GM21515 (cell line): Measurements from ENCODE around the gene AIF1.

Experiments
- ATAC-seq: cut with Tn5 transposase; IDR thresholded peaks from one replicate; pipeline ENCODE4 v1.9.1; 2021; ENCODE audit not compliant: unreplicated experiment

Gene AIF1

DNA sequence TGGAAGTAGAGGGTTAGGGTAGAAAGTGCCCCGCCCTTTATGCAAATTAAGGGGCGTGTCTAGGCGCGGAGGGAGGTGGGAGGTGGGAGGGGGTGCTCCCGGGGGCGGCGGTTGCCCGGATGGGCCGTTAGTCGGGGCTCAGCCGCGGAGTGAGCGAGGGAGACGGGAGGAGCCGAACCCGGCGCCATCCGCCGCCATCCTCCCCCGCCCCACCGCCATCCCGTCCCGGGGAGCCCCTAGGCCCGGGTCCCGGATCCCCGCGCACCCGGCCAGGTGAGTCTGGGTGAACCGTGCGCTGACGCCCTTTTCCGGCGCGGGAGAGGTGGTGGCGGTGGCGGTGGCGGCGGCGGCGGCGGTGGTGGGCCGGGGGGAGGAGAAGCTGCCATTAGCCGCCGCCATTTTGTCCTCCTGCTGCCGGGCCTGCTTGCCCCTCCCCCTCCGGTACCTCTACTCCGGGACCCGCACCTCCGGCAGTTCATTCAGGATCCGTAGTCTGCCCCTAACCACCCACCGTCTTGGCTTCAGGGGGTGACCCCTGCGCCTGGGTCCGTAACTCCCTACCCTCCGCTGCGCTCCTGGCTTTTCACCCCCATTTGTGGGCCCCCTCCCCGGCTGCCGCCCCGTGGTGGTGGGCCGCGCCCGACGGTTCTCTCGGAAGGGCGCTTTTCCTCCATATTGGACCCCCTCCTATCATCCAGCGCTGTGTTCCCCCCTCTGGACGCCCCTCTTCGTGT, 5.7 kb downstream of the AIF1 start, which contains the start of gene PRRC2A:
Gene PRRC2A, plus strand, starts transcription at position 130 of the 734 bp plus-strand sequence. CDS start 2,075 bp downstream, outside the sequence.
- ATAC-seq: peak; percentile 59

DNA sequence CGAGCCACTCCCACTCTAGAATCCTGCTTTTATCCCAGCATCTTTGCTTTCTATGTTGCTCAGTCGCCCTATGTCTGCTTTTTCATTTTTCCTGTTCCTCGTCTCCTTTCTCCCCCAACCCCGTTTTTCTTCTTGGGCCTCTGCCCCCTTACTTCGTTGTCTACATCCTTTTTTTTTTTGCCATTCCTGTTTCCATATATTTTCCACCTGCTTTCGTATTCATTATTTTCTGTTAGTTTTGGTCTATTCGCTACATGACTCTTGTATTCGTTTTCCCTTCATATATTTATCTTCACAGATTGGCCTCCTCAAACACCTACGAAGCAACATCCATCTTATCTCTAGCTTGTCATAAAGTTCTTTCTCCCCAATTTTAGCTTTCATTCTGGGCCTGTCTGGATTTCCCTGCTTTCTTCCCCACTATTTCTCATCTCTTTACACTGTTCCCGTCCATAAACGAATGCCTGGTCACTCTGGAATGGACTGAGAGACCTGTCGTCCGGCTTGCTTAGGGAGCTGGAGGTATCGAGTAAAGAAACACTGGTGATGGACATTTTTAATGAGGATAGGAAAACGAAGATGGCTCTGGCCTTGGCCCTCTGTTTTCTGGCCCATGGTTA, 6.4 kb downstream of the AIF1 start:
- no peak for ATAC-seq

DNA sequence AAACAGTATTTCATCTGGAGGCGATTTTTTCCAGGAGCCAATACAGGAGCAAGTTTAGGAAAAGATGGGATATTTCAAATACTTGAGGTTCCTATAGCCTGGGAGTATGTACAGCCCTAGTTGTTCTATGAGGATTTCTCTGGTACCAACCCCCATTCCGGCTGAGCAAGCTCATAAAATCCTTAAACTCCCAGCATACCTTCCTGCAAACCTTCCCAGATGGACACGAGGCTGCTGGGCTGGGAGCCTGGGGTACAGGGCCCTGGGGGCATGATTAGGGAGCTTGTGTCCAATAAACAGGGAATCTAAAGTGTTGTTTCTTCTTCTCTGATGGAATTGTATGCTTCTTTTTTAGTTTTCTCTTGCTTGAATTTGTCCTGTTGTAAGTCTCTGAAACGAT, 7.0 kb downstream of the AIF1 start:
- no peak for ATAC-seq

DNA sequence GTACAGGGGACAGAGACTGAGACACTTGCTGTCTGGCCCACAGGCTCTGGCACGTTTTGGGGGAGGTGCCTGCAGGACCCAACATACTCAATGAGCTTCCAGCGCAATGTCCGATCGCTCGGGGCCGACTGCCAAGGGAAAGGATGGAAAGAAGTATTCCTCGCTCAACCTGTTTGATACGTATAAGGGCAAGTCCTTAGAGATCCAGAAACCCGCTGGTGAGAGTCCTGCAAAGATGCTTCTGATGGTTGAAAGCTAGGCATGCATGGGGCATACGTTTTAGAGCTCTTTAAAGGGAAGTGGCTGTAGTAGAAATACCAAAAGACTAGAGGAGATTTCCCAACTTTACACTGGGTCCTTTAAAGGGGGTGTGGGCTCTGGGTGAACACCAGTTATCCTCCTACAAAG, 7.7 kb downstream of the AIF1 start:
- ATAC-seq: no peak

DNA sequence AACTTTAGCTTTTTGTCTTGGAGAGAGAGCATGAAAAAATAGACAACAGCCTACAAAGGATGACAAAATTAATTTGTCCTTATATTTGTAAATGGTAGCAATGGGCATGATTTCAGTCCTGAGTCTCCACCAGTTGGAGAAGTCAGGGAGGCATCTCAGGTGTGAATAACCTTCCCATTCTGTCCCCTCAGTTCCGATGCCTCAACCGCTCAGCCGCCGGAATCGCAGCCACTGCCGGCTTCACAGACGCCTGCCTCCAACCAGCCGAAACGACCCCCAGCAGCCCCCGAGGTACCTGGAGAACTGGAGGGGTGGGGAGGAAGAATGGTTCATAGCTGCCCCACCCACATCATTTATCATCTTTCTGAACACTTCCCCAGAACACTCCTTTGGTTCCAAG, 9.0 kb downstream of the AIF1 start:
- ATAC-seq: no peak

DNA sequence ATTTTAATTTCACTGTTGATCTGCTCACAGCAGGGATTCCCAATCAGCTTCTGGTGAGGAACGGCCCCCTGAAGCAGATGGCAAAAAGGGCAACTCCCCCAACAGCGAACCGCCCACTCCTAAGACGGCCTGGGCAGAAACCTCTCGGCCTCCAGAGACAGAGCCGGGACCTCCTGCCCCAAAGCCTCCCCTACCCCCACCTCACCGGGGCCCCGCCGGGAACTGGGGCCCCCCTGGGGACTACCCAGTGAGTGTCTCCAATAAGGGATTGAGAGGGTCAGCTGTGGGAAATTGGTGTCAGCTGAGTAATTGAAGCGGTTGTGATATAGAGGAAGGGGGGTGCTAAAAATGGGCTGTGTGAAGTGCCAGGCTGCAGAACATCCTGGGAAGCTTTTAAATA, 11.9 kb downstream of the AIF1 start:
- ATAC-seq: no peak

DNA sequence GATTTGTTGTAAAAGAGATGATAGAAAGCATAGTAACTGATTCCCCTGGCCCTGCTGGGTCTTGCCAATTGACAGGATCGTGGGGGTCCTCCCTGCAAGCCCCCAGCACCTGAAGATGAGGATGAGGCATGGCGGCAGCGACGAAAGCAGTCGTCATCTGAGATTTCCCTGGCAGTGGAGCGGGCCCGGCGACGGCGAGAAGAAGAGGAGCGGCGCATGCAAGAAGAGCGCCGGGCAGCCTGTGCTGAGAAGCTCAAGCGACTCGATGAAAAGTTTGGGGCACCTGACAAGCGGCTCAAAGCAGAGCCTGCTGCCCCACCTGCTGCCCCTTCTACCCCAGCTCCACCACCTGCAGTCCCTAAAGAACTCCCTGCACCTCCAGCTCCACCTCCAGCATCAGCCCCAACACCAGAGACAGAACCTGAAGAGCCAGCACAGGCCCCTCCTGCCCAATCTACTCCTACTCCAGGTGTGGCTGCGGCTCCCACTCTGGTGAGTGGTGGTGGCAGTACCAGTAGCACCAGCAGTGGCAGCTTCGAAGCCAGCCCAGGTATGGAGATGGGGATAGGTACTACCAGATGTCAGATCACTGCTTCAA, 12.8 kb downstream of the AIF1 start:
- ATAC-seq: no peak

DNA sequence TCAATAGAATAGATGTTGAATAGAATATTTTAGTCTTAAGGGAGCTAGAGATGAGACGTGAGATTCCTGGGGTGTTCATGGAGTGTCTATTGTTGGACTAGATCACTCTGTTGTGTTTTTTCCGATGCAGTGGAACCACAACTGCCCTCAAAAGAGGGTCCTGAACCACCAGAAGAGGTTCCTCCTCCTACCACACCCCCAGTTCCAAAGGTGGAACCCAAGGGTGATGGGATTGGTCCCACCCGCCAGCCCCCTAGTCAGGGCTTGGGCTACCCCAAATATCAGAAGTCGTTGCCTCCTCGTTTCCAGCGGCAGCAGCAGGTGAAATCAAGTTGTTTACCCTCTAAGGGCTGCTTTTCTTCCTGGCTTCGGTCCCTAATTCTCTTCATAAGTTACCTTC, 14.0 kb downstream of the AIF1 start:
- ATAC-seq: no peak

DNA sequence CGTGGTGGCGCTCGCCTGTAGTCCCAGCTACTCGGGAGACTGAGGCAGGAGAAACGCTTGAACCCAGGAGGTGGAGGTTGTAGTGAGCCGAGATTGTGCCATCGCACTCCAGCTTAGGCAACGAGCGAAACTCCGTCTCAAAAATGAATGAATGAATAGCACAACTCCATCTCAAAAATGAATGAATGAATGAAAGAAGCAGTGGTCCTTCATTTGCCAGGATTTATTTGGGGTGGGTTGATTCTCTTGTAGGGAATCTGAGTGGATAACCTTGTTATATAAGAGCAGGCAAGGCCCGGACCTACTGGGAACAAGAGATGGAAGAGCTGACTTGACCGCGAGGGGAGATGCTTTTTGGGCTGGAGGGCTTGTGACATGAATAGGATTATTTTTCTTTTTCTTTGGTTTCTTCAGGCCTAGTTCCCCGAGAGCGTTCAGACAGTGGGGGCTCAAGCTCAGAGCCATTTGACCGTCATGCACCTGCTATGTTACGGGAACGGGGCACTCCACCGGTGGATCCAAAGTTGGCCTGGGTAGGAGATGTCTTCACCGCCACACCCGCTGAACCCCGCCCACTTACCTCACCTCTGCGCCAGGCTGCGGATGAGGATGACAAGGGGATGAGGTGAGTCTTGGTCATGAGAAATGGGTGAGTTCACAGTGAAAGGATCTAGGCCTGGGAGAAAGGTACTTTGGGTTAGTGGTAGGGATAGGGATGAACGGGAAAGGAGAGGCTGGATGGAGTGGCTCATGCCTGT, 15.3 kb downstream of the AIF1 start:
- ATAC-seq: no peak

DNA sequence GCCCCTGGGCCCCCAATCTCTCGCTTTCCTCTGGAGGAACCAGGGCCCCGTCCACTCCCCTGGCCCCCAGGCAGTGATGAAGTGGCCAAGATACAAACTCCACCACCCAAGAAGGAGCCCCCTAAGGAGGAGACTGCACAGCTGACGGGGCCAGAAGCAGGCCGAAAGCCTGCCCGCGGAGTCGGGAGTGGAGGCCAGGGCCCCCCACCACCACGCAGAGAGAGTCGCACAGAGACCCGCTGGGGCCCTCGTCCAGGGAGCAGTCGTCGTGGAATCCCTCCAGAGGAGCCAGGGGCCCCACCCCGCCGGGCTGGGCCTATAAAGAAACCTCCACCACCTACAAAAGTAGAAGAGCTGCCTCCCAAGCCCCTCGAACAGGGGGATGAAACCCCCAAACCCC, 16.2 kb downstream of the AIF1 start:
- ATAC-seq: no peak

DNA sequence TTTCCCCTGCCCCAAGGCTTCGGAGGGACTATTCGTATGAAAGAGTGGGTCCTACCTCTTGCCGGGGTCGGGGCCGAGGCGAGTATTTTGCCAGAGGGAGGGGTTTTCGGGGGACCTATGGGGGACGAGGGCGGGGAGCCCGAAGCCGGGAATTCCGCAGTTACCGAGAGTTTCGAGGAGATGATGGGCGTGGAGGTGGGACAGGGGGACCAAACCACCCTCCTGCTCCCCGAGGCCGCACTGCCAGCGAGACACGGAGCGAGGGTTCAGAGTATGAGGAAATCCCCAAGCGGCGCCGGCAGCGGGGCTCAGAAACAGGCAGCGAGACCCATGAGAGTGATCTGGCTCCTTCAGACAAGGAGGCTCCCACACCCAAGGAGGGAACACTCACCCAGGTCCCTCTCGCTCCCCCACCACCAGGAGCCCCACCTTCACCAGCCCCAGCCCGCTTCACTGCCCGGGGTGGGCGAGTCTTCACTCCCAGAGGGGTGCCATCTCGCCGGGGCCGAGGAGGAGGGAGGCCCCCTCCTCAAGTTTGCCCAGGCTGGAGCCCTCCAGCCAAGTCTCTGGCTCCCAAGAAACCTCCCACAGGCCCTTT, 16.7 kb downstream of the AIF1 start:
- no peak for ATAC-seq

DNA sequence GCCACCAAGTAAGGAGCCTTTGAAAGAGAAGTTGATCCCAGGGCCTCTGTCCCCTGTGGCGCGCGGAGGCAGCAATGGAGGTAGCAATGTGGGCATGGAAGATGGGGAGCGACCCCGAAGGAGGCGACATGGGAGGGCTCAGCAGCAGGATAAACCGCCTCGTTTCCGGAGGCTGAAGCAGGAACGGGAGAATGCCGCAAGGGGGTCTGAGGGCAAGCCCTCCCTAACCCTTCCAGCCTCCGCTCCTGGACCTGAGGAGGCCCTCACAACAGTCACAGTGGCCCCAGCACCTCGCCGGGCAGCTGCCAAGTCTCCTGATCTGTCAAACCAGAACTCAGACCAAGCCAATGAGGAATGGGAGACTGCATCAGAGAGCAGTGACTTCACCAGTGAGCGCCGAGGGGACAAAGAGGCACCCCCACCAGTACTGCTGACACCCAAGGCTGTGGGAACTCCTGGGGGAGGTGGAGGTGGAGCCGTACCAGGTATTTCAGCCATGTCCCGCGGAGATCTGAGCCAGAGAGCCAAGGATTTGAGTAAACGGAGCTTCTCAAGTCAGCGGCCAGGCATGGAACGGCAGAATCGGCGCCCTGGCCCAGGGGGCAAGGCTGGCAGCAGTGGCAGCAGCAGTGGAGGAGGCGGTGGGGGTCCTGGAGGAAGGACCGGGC, 17.4 kb downstream of the AIF1 start:
- ATAC-seq: no peak

DNA sequence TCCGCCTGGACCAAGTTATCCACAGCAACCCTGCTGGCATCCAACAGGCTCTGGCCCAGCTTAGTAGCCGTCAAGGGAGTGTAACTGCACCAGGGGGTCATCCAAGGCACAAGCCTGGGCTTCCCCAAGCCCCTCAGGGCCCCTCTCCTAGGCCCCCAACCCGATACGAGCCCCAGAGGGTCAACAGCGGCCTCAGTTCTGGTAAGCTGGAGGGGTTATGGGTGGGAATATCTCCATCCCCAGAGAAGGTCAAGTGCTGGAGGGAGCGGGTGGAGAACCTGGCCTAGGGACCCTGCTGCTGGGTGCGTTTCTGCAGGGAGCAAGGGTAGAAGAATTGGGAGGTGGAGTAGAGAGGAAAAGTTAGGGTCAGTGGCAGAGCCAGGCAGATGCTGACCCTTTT, 18.4 kb downstream of the AIF1 start:
- no peak for ATAC-seq

DNA sequence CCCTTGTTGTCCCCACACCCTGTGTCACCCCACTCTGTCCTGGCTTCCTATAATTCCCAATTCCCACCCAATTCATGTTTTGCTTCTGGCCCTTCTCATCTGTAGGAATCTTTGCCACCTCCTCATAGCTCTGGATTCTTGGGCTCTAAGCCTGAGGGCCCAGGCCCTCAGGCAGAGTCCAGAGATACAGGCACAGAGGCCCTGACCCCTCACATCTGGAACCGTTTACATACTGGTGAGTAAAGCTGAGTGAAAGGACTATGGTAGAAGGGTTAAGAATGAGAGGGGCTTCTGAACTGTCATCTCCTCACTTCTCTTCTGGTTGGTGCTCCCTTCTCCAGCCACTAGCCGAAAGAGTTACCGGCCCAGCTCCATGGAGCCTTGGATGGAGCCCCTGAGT, 19.1 kb downstream of the AIF1 start:
- ATAC-seq: no peak

DNA sequence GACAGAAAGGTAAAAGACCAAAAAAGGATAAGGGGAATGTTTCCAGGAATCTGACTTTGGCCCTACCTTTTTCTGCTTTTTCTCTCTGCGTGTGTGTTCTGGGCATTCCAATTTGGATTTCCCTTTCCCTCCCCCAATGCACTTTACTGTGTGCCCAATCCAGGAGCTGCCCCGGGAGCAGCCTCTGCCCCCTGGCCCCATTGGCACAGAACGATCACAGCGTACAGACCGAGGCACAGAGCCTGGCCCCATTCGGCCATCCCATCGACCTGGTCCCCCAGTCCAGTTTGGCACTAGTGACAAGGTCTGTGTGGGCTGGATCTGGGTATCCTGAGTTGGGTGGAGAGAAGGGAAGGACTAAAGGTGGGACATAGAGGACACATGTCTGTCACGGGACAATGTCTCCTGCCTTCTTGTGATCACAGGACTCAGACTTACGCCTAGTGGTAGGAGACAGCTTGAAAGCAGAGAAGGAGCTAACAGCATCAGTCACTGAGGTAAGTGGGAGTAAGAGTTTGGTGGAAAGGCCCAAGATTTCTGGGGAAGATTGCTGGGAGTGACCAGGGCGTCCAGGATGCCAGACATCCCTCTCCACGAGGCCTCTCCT, 20.0 kb downstream of the AIF1 start:
- ATAC-seq: no peak

DNA sequence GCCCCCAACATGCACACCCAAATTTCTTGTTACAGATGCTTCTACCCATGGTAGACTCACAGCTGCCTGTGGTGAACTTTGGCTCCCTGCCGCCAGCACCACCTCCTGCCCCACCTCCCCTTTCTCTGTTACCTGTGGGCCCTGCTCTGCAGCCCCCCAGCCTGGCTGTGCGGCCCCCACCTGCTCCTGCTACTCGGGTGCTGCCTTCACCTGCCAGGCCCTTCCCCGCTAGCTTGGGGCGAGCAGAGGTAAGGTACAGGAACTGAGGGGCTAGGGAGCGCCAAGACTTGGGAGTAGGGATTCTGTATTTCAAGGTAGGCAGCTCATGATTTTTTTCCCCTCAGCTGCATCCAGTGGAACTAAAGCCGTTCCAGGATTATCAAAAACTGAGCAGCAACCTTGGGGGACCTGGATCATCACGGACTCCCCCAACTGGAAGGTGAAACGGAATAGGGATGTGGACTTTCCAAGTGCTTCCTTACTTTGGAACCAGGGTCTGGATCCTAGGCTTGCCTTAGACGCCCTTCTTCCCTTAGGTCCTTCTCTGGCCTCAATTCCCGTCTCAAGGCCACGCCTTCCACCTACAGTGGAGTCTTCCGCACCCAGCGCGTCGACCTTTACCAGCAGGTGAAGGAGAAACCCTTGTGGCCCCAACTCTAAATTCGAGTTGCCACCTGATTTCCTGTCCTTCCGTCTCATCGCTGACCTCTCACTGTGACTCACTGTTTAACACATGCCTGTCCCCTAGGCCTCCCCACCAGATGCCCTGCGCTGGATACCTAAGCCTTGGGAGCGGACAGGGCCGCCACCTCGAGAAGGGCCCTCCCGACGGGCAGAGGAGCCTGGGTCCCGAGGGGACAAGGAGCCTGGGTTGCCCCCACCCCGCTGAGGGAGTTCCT, 21.9 kb downstream of the AIF1 start:
- ATAC-seq: no peak

DNA sequence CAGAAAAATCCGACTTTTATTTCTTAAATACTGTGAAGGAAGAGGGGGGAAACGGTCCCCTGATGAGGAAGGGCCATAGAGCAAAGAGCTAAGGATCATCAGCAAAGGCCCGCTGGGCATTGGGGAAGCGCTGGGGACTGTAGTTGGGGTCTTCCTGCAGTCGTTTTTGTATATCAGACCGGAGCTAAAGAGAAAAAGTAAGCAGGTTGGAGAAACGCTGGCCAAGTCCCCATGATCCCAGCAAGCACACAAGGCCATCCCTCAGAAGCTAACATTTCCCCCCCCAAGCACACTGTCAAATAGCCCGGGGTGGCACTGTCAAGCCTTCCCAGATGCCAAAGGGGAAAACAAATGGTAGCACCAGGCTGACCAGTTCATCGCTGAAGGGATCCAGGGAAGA, 24.0 kb downstream of the AIF1 start:
- no peak for ATAC-seq

DNA sequence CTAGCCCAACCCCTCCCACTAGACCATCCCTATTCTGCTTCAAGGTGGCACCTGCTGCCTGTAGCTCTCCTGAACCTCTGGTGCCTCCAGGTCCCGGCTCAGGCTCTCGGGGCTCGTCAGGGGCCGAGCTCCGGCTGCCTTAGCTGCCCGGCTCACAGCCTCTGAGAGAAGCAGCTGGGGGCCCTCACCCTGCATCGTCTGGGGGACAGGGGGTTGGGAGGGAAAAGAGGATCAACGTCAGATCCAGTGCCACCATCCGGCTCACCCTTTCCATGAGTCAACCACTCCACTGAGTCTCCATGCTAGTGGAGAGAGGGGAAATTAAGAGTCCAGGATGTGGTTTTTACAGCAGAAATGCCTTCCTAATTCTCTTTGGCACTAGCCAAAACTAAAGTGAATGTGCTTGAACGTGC, 24.4 kb downstream of the AIF1 start:
- ATAC-seq: no peak

DNA sequence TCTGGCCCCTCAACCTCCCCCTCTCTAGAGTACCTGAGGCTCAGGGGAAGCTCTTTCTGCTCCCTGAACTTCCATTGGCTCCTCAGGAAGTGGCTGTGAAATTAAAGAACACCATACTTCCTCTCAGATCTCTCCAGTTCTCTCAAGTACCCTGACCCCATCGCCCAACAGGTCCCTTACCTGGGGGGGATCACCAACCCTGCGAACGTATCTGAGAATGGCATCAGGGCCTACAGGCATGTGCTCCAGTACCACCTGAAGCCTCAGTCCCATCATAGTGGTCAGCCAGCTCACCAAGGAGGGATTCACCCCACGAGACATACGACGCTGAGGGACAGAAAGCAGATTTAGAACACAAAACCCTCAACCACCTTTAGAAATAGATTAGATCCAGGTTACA, 25.6 kb downstream of the AIF1 start:
- no peak for ATAC-seq
